Measurements from ENCODE around the gene PTPRCAP.

DNA sequence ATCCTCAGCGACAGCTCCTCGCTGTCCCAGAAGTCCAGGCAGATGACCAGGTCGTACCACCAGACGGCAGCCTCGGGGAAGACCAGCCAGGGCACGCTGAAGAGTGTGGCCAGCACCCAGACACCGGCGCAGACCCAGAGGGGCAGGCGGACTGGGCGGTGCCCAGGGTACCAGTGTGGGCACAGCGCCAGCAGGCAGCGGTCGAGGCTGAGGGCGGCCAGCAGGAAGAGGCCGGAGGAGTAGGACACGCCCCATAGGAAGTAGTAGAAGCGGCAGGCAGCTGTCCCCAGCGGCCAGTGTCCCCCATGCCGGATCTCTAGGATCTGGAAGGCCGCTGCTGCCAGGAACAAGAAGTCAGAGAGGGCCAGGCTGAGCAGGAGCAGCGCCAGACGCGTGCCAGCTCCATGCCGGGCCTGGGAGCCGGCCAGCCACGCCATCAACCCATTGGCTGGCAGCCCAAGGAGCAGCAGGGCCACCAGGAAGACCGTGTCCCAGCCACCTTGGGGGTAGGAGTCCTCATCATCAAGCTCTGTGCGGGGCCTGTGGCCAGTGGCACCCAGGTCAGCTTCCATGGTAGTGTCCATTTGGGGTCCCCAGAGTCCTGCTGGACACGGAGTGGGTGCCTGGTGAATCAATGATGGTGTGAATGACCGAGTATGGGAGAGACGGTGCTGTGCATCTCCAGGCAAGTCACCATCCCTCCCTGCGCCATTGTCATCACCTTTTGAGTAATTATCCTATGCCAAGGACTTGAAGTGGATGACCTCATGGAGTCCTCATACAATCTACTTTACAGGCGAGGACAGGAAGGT is 14.9 kb upstream of the PTPRCAP start, which contains the start of gene GPR152:
- TF ChIP-seq SIN3A (IDR thresholded peaks at IDR 0.05; ENCODE audit: borderline replicate concordance, insufficient read depth, low read length) (no peak), POLR2AphosphoS5 (IDR thresholded peaks at IDR 0.05; ENCODE audit: low read depth, low read length) (no peak), FOXP2 (optimal IDR thresholded peaks at IDR 0.05; ENCODE audit: borderline replicate concordance, extremely low read depth, extremely low read length, insufficient read depth) (no peak)
